Fibroblast of skin of scalp (primary cell): ENCODE results near the gene TMEM82. TPM values are rescaled to one million over a fixed set of nuclear protein-coding genes. Genes with fewer than 3 reads are reported as not detected.
"Not testable (repeated sequence)": the region's sequence is repeated elsewhere in the genome, so short reads cannot be mapped to it uniquely, and the experiment has no call there.

Source experiments
- DNase-seq: peaks from one replicate; pipeline ENCODE4 v3.0.0-alpha.2; 2013
- polyA plus RNA-seq, 2 experiments: library from polyadenylated mRNA; unstranded; fragments of 120-200 nt; gene quantifications; one replicate each; pipeline ENCODE4 v1.2.1, GENCODE V29; 2013; ENCODE audit not compliant: insufficient read length in 2 of 2

The TMEM82 gene
- not detected for polyA plus RNA-seq (2013, experiment 1 of 2; ENCODE audit: insufficient read length)
- polyA plus RNA-seq (2013, experiment 2 of 2; ENCODE audit: insufficient read length) = not detected

- no peak for DNase-seq
These were observed at the start of gene TMEM82 for GRCh38 chr1:15742339-15742801. Gene TMEM82, plus strand, starts transcription at chr1:15742499. Its CDS starts 61 bp downstream, at chr1:15742560.

GRCh38 chr1:15693371-15693770 is 48.9 kb upstream of the TMEM82 start:
- no peak for DNase-seq

- DNase-seq = no peak
These were observed 45.3 kb upstream of the TMEM82 start for GRCh38 chr1:15696956-15697521.

GRCh38 chr1:15698201-15698600 is 44.1 kb upstream of the TMEM82 start:
- DNase-seq = no peak

- DNase-seq = not testable (repeated sequence)
These were observed 43.0 kb upstream of the TMEM82 start for GRCh38 chr1:15699321-15699720.

GRCh38 chr1:15700508-15700907 is 41.8 kb upstream of the TMEM82 start:
- DNase-seq = no peak

GRCh38 chr1:15701784-15702183 is 40.5 kb upstream of the TMEM82 start:
- no peak for DNase-seq

GRCh38 chr1:15702722-15703550 is 39.4 kb upstream of the TMEM82 start:
- DNase-seq = no peak

- DNase-seq = peak; percentile 86
These were observed 38.7 kb upstream of the TMEM82 start for GRCh38 chr1:15703562-15703961.

- DNase-seq = no peak
These were observed 37.6 kb upstream of the TMEM82 start for GRCh38 chr1:15704526-15705183.

- no peak for DNase-seq
These were observed 37.1 kb upstream of the TMEM82 start for GRCh38 chr1:15705184-15705566.

GRCh38 chr1:15706751-15707150 is 35.5 kb upstream of the TMEM82 start:
- no peak for DNase-seq

GRCh38 chr1:15707239-15707925 is 34.9 kb upstream of the TMEM82 start:
- no peak for DNase-seq

GRCh38 chr1:15708486-15709137 is 33.7 kb upstream of the TMEM82 start:
- no peak for DNase-seq

GRCh38 chr1:15709226-15709625 is 33.1 kb upstream of the TMEM82 start:
- no peak for DNase-seq

GRCh38 chr1:15712168-15712567 is 30.1 kb upstream of the TMEM82 start:
- no peak for DNase-seq

GRCh38 chr1:15714406-15715136 is 27.7 kb upstream of the TMEM82 start:
- no peak for DNase-seq

- no peak for DNase-seq
These were observed 24.7 kb upstream of the TMEM82 start for GRCh38 chr1:15717418-15718125.

- DNase-seq = no peak
These were observed 24.1 kb upstream of the TMEM82 start for GRCh38 chr1:15718199-15718601.

- no peak for DNase-seq
These were observed 22.7 kb upstream of the TMEM82 start for GRCh38 chr1:15719381-15720120.
